HepG2 (cell line): ENCODE data around the gene MIER2. TPM values are rescaled to one million over a fixed set of nuclear protein-coding genes. Genes with fewer than 3 reads are reported as not detected.
A peak's percentile ranks its signal among the peaks of the same experiment; 100 is the strongest.

Source experiments
- ATAC-seq: fragments of 200-7000 bp; cut with Tn5 transposase; 3 replicates; pipeline ENCODE4 v1.9.1; 2020; ENCODE audit warnings: mild to moderate bottlenecking, moderate library complexity
- BruUV-seq: library from RNA; stranded (reverse); fragments of 400-500 nt; replicated peaks from 2 replicates; lab custom pipeline; 2021; lab: Mats Ljungman, UMichigan
- CTCF ChIA-PET: fragments of 300-600 bp; formaldehyde crosslinking; extraction: SDS; loops from one replicate; lab custom pipeline; 2021; ENCODE audit warnings: low total read pairs, inconsistent platforms, low intra/inter-chr PET ratio; lab: Yijun Ruan, JAX
- POLR2A ChIA-PET: fragments of 350-600 bp; sonication (Branson Sonifier 250); formaldehyde crosslinking; loops from one replicate; lab custom pipeline; 2020; ENCODE audit warnings: antibody characterized with exemption, inconsistent platforms; lab: Yijun Ruan, JAX
- DNase-seq: peaks from one replicate; pipeline ENCODE4 v3.0.0-alpha.2; 2015; ENCODE audit warnings: low spot score
- FAIRE-seq: peaks from 3 replicates; lab custom pipeline; 2011; peaks lifted over from hg19 to GRCh38; lab: Jason Lieb, UNC
- H2AFZ ChIP-seq: one replicate; pipeline ENCODE4 v1.6.1; 2011; ENCODE audit warnings: low read length, inconsistent platforms
- H3K27ac ChIP-seq: fragments of 300-600 bp; 3 replicates; pipeline ENCODE4 v1.8.0; 2011; ENCODE audit warnings: mixed run types, mild to moderate bottlenecking, mixed read lengths, low read length, inconsistent platforms; ENCODE audit not compliant: insufficient read depth; ENCODE audit errors: extremely low read length
- H3K27me3 ChIP-seq, 2 experiments: fragments of 200-600 bp in 1 of 2; 2 replicates in 1 of 2; 3 replicates in 1 of 2; pipeline versions ENCODE4 v1.6.0 to v1.8.0; 2011; ENCODE audit warnings: low read length in 2 of 2, mild to moderate bottlenecking in 2 of 2, moderate library complexity in 2 of 2, inconsistent platforms in 1 of 2; ENCODE audit not compliant: insufficient read depth in 2 of 2, control insufficient read depth in 1 of 2
- H3K36me3 ChIP-seq, 2 experiments: fragments of 200-600 bp in 1 of 2; replicated peaks in 1 of 2; 2 replicates in 1 of 2; 3 replicates in 1 of 2; pipeline versions ENCODE4 v1.5.1 to v1.8.0; 2011; ENCODE audit warnings: low read length in 2 of 2, inconsistent platforms in 1 of 2; ENCODE audit not compliant: insufficient read depth in 2 of 2, control insufficient read depth in 1 of 2
- H3K4me1 ChIP-seq: 2 replicates; pipeline ENCODE4 v1.5.1; 2012; ENCODE audit warnings: low read length, inconsistent platforms; ENCODE audit not compliant: insufficient read depth
- H3K4me2 ChIP-seq: 2 replicates; pipeline ENCODE4 v1.6.0; 2011; ENCODE audit warnings: low read depth, low read length, inconsistent platforms
- H3K4me3 ChIP-seq, 3 experiments: fragments of 200-600 bp in 1 of 3; sonication (generic), shearing (Covaris generic) in 1 of 3; replicated peaks in 1 of 3; 2 replicates each; pipeline ENCODE4 v1.5.1; 2011 to 2016; ENCODE audit warnings: low read length in 3 of 3, inconsistent platforms in 2 of 3, low read depth in 2 of 3, mild to moderate bottlenecking in 2 of 3, control low read depth in 1 of 3, mixed read lengths in 1 of 3; ENCODE audit not compliant: insufficient read depth in 1 of 3
- H3K79me2 ChIP-seq: one replicate; pipeline ENCODE4 v1.6.1; 2011; ENCODE audit warnings: low read length, inconsistent platforms; ENCODE audit not compliant: insufficient read depth
- H3K9ac ChIP-seq: 2 replicates; pipeline ENCODE4 v1.6.0; 2011; ENCODE audit warnings: mild to moderate bottlenecking, low read depth, low read length, inconsistent platforms; ENCODE audit not compliant: insufficient read depth
- H3K9me3 ChIP-seq: 2 replicates; pipeline ENCODE4 v1.5.1; 2012; ENCODE audit warnings: mild to moderate bottlenecking, low read length
- H4K20me1 ChIP-seq: 2 replicates; pipeline ENCODE4 v1.6.0; 2011; ENCODE audit warnings: inconsistent platforms, mild to moderate bottlenecking, low read length, moderate library complexity; ENCODE audit not compliant: insufficient read depth
- CC2D1A ChIP-seq: sonication (generic); formaldehyde crosslinking; IDR thresholded peaks from 2 replicates; pipeline ENCODE4 v1.8.1; 2023; ENCODE audit warnings: mild to moderate bottlenecking, missing genetic modification reagents
- CCAR2 ChIP-seq: fragments of 200-400 bp; formaldehyde crosslinking; optimal IDR thresholded peaks from 2 replicates; pipeline ENCODE3; 2018; ENCODE audit warnings: low read depth, mild to moderate bottlenecking, low read length, moderate library complexity
- ELF4 ChIP-seq: sonication (generic); formaldehyde crosslinking; IDR thresholded peaks from 2 replicates; pipeline ENCODE4 v1.5.0; 2020; ENCODE audit warnings: missing genetic modification reagents, mild to moderate bottlenecking, moderate library complexity, borderline replicate concordance
- PHB2 ChIP-seq: fragments of 450-650 bp; IDR thresholded peaks from 2 replicates; pipeline ENCODE4 v1.6.1; 2018; ENCODE audit not compliant: partially characterized antibody
- PPARG ChIP-seq: conservative IDR thresholded peaks from 2 replicates; pipeline ENCODE4 v1.6.1; 2016; ENCODE audit warnings: missing biosample characterization, missing genetic modification reagents
- PRDM10 ChIP-seq: sonication (generic); formaldehyde crosslinking; IDR thresholded peaks from 2 replicates; pipeline ENCODE4 v1.4.0; 2020; ENCODE audit warnings: low read depth, missing genetic modification reagents
- SMAD1 ChIP-seq: sonication (generic); formaldehyde crosslinking; IDR thresholded peaks from 2 replicates; pipeline ENCODE4 v1.4.0; 2020; ENCODE audit warnings: missing genetic modification reagents, low read depth, mild to moderate bottlenecking, borderline replicate concordance
- ZFP1 ChIP-seq: IDR thresholded peaks from 2 replicates; pipeline ENCODE4 v1.6.1; 2016
- ZNF317 ChIP-seq: sonication (generic); formaldehyde crosslinking; IDR thresholded peaks from 2 replicates; pipeline ENCODE4 v1.5.0; 2020; ENCODE audit warnings: mild to moderate bottlenecking, missing genetic modification reagents
- WGBS: methylation state at CpG from one replicate; pipeline ENCODE4 v1.1.6; 2017; ENCODE audit warnings: low lambda C conversion rate; 5-methylcytosine and 5-hydroxymethylcytosine counted together
- in situ Hi-C: cut with HindIII; loops from 2 replicates; pipeline ENCODE4 v1.10.0; 2017; ENCODE audit warnings: low pct_unique_long_range_greater_than_20kb; ENCODE audit not compliant: extremely low pct_ligation_motif_present
- intact Hi-C: fragments of 100-400 bp; cut with micrococcal nuclease; formaldehyde crosslinking; loops from one replicate; pipeline ENCODE4 v1.10.0; 2022; ENCODE audit not compliant: unreplicated experiment
- polyA plus RNA-seq, 8 experiments: library from polyadenylated mRNA; depleted of rRNA in 3 of 8; stranded (reverse) in 7 of 8; unstranded in 1 of 8; fragments of >200 nt; fragmentation: Illumina TruSeq in 4 of 8; extraction: Trizol in 4 of 8; gene quantifications; 2 replicates each; pipeline versions ENCODE4 v1.2.1 to v1.2.3, GENCODE V29; 2011 to 2016; ENCODE audit warnings: low read depth in 4 of 8, missing spikeins in 1 of 8, mixed read lengths in 1 of 8; ENCODE audit not compliant: insufficient read depth in 1 of 8
- total RNA-seq, 5 experiments: library from RNA; depleted of rRNA; stranded (reverse); fragments of >200 nt; fragmentation: Illumina TruSeq; extraction: Trizol; gene quantifications; 2 replicates each; pipeline ENCODE4 v1.2.3, GENCODE V29; 2016; ENCODE audit warnings: low read depth in 1 of 5

MIER2 gene
- total and polyA plus RNA-seq, 2 of the 13 experiments (the other 11 are each of a cell fraction or from before 2014, with no cell fraction given), result 9.6 to 25.7 TPM

- no peak for TF ChIP-seq ELF4 (CRISPR knock-in tag)
- TF ChIP-seq, all 625 proteins: peak for 0
Measured at GRCh38 chr19:317710-318508, 26.7 kb downstream of the MIER2 start (continued).

- 0 out of 2 replicates have a peak, but pooled peaks cover 7% of the 10 kb centered on the region for H4K20me1 ChIP-seq
- H3K4me1 ChIP-seq, result no peaks in the 10 kb centered on the region
- in situ Hi-C loops, result no loop called here
- no peak for DNase-seq
- no peak overlapping the region for H2AFZ ChIP-seq
- WGBS, result 94% methylated on average over 8 of the region's 8 CpGs
- TF ChIP-seq PHB2 (no peak), ZNF317 (CRISPR knock-in tag) (peak; percentile 70; the same call in 1 of the 2 replicates)
- no peaks in the 10 kb centered on the region for H3K79me2 ChIP-seq
- H3K27ac ChIP-seq, result no peak overlapping the region
- no peaks in the 10 kb centered on the region for H3K9me3 ChIP-seq
- BruUV-seq, result no TSS peak
- peaks cover 16 to 35% of the 10 kb centered on the region in 2 experiments for H3K36me3 ChIP-seq
- H3K27me3 ChIP-seq, result no peaks in the 10 kb centered on the region
- ChIA-PET POLR2A (no interaction called here), CTCF (no interaction called here)
- ATAC-seq, result no peak
- H3K9ac ChIP-seq, result no peak overlapping the region
- no peak for FAIRE-seq
- H3K4me2 ChIP-seq, result no peak overlapping the region
- H3K4me3 ChIP-seq, result no peak overlapping the region
- intact Hi-C loops, result no loop called here
Measured at GRCh38 chr19:315811-316210, 28.8 kb downstream of the MIER2 start.

- WGBS, result 98% methylated on average over 21 of the region's 22 CpGs
- FAIRE-seq, result no peak
- H3K4me3 ChIP-seq, result no peak overlapping the region
- no peak for TF ChIP-seq CC2D1A (CRISPR knock-in tag)
- no peak for TF ChIP-seq PRDM10 (CRISPR knock-in tag)
- no peak for TF ChIP-seq CCAR2
- no peak for TF ChIP-seq SMAD1
- TF ChIP-seq PPARG, result no peak
- TF ChIP-seq ZFP1 (CRISPR knock-in tag), result no peak
Measured at GRCh38 chr19:313988-314815, 30.4 kb downstream of the MIER2 start.

More at GRCh38 chr19:313988-314815, 30.4 kb downstream of the MIER2 start:
- ChIA-PET CTCF (no interaction called here), POLR2A (no interaction called here)
- Histone ChIP-seq H3K79me2 (no peaks in the 10 kb centered on the region), H3K4me1 (no peaks in the 10 kb centered on the region), H3K9ac (no peak overlapping the region), H3K36me3 (peaks cover 19 to 32% of the 10 kb centered on the region in 2 experiments), H3K27ac (no peak overlapping the region), H3K4me2 (no peak overlapping the region), H3K9me3 (no peaks in the 10 kb centered on the region), H2AFZ (no peak overlapping the region), H3K27me3 (no peaks in the 10 kb centered on the region), H4K20me1 (0 out of 2 replicates have a peak, but pooled peaks cover 7% of the 10 kb centered on the region)
- in situ Hi-C loops, result no loop called here
- BruUV-seq, result no TSS peak
- DNase-seq (no peak), ATAC-seq (no peak; the same call in 2 of the 3 replicates)
- intact Hi-C loops, result no loop called here
